ENCODE measurements around the gene IER2.
"Not testable (repeated sequence)": the region's sequence is repeated elsewhere in the genome, so short reads cannot be mapped to it uniquely, and the experiment has no call there.

DNA sequence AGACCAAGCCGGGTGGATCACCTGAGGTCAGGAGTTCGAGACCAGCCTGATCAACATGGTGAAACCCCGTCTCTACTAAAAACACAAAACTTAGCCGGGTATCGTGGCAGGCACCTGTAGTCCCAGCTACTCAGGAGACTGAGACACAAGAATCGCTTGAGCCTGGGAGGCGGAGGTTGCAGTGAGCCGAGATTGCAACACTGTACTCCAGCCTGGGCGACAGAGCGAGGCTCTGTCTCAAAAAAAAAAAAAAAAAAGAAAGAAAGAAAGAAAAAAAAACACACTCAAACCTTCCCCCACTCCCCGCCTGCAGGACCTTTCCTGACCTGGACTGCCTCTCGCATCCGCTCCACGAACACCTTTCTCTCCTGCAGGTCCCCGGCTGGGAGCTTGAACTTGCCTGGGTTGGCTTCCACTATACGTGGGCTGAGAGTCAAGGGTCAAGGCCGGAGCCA, 1.0 kb upstream of the IER2 start:
- TF ChIP-seq, protein P1, sequence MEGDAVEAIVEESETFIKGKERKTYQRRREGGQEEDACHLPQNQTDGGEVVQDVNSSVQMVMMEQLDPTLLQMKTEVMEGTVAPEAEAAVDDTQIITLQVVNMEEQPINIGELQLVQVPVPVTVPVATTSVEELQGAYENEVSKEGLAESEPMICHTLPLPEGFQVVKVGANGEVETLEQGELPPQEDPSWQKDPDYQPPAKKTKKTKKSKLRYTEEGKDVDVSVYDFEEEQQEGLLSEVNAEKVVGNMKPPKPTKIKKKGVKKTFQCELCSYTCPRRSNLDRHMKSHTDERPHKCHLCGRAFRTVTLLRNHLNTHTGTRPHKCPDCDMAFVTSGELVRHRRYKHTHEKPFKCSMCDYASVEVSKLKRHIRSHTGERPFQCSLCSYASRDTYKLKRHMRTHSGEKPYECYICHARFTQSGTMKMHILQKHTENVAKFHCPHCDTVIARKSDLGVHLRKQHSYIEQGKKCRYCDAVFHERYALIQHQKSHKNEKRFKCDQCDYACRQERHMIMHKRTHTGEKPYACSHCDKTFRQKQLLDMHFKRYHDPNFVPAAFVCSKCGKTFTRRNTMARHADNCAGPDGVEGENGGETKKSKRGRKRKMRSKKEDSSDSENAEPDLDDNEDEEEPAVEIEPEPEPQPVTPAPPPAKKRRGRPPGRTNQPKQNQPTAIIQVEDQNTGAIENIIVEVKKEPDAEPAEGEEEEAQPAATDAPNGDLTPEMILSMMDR (IDR thresholded peaks at IDR 0.05): not testable (repeated sequence)
- TF ChIP-seq EZH2, EZH2phosphoT487 (IDR thresholded peaks at IDR 0.05): not testable (repeated sequence)
